ENCODE results near the gene MARS1. TPM values are rescaled to one million over a fixed set of nuclear protein-coding genes. Genes with fewer than 3 reads are reported as not detected.
A peak's percentile ranks its signal among the peaks of the same experiment; 100 is the strongest.

MARS1 gene
- total RNA-seq, 2 donors from 2014 or later = 90.3 to 195 TPM

DNA sequence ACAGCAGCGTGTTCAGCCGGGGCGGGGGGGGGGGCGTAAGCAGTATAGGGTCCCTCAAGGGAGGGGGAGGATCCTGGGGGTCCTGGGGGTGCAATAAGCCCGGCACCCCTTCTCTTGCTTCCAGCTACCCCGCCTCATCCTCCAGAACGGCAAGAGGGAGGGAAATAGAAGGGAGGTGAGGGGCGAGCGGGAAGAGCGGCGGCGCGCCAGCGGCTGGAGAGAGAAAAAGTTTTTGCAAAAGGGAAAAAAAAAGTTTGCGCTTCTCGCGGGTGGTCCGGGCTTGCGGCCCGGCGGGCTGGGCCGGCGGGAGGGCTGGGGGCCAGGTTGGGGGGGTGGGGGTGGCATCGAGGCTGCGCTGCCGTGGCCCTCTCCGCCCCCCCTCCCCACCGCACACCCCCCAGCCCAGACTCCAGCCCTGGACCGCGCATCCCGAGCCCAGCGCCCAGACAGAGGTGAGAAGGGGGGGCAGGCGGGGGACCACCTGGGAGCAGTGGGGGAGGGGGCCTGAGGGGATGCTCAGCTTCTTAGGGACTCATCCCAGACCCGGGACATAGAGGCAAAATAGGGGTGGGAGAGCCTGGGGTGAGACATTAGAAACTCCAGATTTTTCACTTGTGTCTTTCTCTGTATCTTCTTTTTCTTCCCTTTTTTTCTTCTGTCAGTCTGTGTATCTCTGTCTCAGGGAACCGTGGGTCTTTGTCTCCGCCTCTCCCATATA is 28.0 kb upstream of the MARS1 start, which contains the start of gene GLI1:
Gene GLI1, plus strand, starts transcription at position 36 of the 718 bp plus-strand sequence. CDS start 3,907 bp downstream, outside the sequence.
- Histone ChIP-seq H3K4me3 (peak within 1 kb of the TSS; percentile 56), H3K27me3 (peaks cover 5% of the 10 kb centered on the region), H3K9me3 (no peaks in the 10 kb centered on the region), H3K9ac (ENCODE audit: low read depth in 2 of 2, low read length in 2 of 2) (peak within 1 kb of the TSS; percentile 75 to 81), H3K4me1 (peaks cover 7% of the 10 kb centered on the region), H3K27ac (peak within 1 kb of the TSS; percentile 64), H3K36me3 (no peaks in the 10 kb centered on the region)
- no peak for DNase-seq
- intact Hi-C loops (cut with DNase I) = loop anchor here (5.0 kb wide), 1 partner anchor 162 kb away; no protein-coding TSS in a partner anchor
- TF ChIP-seq CTCF (IDR thresholded peaks at IDR 0.05) = no peak

DNA sequence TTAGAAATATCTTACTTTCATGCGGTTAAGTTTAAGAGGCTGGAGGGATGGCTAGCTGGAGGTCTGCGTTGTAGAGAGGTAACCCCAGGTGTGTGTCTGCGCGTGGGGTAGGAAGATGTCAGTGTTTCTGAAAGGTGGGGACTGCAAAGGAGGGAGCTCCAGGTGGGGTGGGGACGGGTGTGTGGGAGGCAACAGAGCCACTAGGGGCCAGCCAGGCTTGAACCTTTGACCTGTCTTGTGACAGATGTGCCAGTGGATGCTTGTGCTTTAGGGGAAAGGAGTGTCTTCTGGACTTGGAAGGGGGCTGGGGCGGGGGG is 27.4 kb upstream of the MARS1 start:
- H3K27me3 ChIP-seq = peaks cover 5% of the 10 kb centered on the region
- H3K9ac ChIP-seq (ENCODE audit: low read depth in 2 of 2, low read length in 2 of 2) = peak overlapping the region; percentile 38 to 46
- no peaks in the 10 kb centered on the region for H3K36me3 ChIP-seq
- peaks cover 7% of the 10 kb centered on the region for H3K4me1 ChIP-seq
- no peaks in the 10 kb centered on the region for H3K9me3 ChIP-seq
- no peak for DNase-seq
- H3K27ac ChIP-seq = no peak overlapping the region
- TF ChIP-seq CTCF (IDR thresholded peaks at IDR 0.05) = no peak
- intact Hi-C loops (cut with DNase I) = loop anchor here (5.0 kb wide), 1 partner anchor 162 kb away; no protein-coding TSS in a partner anchor
- H3K4me3 ChIP-seq = peak overlapping the region; percentile 56

- peak overlapping the region; percentile 58 for H3K27ac ChIP-seq
- no peaks in the 10 kb centered on the region for H3K36me3 ChIP-seq
- no peaks in the 10 kb centered on the region for H3K9me3 ChIP-seq
- DNase-seq = no peak
- intact Hi-C loops (cut with DNase I) = loop anchor here (5.0 kb wide), 1 partner anchor 161 kb away; no protein-coding TSS in a partner anchor
- peak overlapping the region; percentile 52 for H3K4me3 ChIP-seq
- H3K4me1 ChIP-seq = peaks cover 7% of the 10 kb centered on the region
- H3K27me3 ChIP-seq = peaks cover 5% of the 10 kb centered on the region
- TF ChIP-seq CTCF (IDR thresholded peaks at IDR 0.05) = no peak
- peak overlapping the region; percentile 38 to 58 for H3K9ac ChIP-seq (ENCODE audit: low read depth in 2 of 2, low read length in 2 of 2)
Observed at GRCh38 chr12:57460841-57461275, 27.0 kb upstream of the MARS1 start.

GRCh38 chr12:57461276-57461916 is 26.5 kb upstream of the MARS1 start:
- peak overlapping the region; percentile 59 to 84 for H3K9ac ChIP-seq (ENCODE audit: low read depth in 2 of 2, low read length in 2 of 2)
- H3K27me3 ChIP-seq = peaks cover 5% of the 10 kb centered on the region
- H3K4me1 ChIP-seq = peaks cover 7% of the 10 kb centered on the region
- peak; percentile 74 for DNase-seq
- H3K4me3 ChIP-seq = peak overlapping the region; percentile 52
- H3K27ac ChIP-seq = peak overlapping the region; percentile 58
- no peak for TF ChIP-seq CTCF (IDR thresholded peaks at IDR 0.05)
- H3K9me3 ChIP-seq = no peaks in the 10 kb centered on the region
- no peaks in the 10 kb centered on the region for H3K36me3 ChIP-seq
- intact Hi-C loops (cut with DNase I) = loop anchor here (5.0 kb wide), 1 partner anchor 161 kb away; no protein-coding TSS in a partner anchor

GRCh38 chr12:57461917-57462250 is 26.0 kb upstream of the MARS1 start:
- Histone ChIP-seq H3K9me3 (no peaks in the 10 kb centered on the region), H3K4me3 (peak overlapping the region; percentile 52), H3K27me3 (peaks cover 5% of the 10 kb centered on the region), H3K27ac (peak overlapping the region; percentile 58), H3K9ac (ENCODE audit: low read depth in 2 of 2, low read length in 2 of 2) (peak overlapping the region; percentile 59 to 84), H3K4me1 (peaks cover 7% of the 10 kb centered on the region), H3K36me3 (no peaks in the 10 kb centered on the region)
- intact Hi-C loops (cut with DNase I) = loop anchor here (5.0 kb wide), 1 partner anchor 160 kb away; no protein-coding TSS in a partner anchor
- no peak for DNase-seq
- TF ChIP-seq CTCF (IDR thresholded peaks at IDR 0.05) = no peak

All from colonic mucosa (tissue), 4 donors.